ENCODE results near the gene GDF9.

Gene GDF9

DNA sequence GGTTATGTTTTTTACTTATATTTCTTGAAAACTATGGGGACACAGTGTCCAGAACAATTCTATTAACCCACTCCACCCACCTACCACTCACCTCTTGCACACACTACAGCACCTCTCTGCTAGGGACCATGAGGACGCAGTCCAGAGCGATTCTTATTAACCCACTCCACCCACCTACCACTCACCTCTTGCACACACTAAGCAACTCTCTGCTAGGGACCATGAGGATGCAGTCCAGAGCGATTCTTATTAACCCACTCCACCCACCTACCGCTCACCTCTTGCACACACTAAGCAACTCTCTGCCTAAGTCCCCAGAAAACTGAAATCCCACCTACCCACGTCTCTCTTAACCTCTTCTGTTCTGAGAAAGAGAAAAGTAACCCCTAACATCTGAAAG is 33.7 kb downstream of the GDF9 start:
- no peak for FAIRE-seq

DNA sequence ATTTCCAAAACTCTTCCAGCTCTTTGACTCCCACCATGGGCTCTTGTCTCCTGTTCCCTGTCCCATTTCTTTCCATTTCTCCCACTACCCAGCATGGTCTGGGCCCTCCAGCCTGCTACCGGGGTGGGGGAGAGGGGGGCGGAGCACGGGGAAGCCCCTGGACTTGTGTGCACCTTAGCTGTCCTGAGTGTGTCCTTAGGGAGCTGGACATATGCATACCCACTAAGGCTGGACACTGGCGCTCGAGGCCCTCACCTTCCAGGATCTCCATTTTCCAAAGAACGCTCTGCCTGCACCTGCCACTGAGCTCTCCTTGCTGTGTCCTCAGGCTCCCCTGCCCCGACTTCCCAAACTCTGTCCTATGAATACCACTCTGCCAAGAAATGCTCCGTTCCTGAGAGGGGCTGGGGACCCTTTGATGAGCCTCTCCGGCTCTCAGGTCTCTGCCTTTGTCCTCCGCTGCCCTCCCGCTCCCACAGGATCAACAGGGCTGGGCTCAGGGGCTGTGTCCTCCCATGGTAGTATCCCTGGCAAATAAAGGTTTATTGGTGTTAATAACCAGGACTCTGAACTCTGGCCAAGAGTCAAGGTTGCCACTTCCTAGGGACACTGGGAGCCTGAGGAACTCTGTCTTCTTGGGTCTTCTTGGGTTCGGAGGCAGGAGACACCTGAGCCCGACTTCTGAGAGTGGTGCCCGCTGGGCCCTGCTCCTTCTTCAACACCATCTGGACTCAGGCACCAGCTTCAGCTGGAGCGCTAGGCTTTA is 35.0 kb downstream of the GDF9 start:
- FAIRE-seq = no peak

DNA sequence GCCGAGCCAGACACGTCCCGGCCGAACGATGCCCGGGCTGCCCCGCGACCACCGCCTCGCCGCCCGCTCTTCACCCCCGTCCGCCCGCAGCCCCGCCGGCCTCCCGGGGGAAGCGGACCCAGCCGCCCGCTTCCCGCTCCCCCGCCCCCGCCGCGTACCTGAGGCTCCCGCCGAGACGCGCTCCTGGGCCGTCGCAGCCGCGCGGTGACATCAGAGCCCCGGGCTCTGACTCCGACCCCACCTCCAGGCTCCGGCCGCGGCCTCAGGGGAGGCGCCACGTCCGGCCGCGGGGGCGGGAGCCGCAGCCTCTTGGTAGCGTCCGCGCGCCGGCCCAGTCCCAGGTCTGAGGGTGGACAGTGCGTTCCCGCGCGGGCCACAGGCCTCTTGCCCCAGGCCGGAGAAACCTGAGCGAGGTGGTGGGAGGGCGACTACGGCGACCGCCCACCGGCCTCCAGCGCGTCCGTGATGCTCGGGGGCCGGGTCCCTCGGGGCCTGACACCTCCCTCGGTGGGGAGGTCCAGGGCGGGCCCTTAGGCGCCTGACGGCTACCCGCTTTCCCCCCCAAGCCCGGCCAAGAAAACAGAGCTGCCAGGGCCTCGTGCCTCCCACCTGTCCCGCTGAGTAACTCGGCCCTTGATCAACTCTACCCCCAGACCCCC is 35.7 kb downstream of the GDF9 start, which contains the start of gene SHROOM1:
Gene SHROOM1 (minus strand): TSS at position 212 of the 659 bp plus-strand sequence. CDS start 4,507 bp downstream, outside the sequence.
- no peak for FAIRE-seq

DNA sequence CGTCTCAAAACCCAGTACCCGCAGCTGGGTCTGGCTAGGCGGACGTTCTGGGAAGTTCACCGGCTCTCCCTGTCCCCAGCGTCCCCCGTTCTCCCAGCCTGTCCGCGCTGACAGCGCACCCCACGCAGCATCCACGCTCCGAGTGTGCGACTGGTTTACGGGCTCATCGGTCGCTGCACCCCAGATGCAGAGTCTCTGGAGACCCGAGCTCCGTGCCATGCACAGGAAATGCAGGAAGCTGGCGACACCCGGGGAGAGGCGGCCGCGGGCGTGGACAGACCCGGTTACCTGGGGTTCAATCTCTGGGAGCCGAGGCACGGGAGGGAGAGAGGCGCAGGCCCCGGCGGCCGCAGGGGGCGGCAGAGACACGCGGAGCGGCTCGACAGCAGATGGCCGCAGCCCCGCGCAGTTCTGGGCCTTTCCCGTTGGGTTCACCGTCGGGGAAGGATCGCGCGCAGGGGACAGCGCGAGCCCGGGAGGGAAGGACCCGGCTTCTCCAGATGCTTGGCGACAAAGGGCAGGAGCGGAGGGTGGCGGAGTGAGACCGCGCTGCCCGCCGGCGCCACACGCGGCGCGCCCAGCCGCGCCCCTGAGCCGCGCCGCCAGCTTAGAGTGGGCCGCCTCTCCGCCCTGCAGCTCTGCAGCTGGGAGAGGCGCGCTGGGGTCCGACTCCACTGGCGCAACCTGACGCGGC is 36.4 kb downstream of the GDF9 start:
- no peak for FAIRE-seq

DNA sequence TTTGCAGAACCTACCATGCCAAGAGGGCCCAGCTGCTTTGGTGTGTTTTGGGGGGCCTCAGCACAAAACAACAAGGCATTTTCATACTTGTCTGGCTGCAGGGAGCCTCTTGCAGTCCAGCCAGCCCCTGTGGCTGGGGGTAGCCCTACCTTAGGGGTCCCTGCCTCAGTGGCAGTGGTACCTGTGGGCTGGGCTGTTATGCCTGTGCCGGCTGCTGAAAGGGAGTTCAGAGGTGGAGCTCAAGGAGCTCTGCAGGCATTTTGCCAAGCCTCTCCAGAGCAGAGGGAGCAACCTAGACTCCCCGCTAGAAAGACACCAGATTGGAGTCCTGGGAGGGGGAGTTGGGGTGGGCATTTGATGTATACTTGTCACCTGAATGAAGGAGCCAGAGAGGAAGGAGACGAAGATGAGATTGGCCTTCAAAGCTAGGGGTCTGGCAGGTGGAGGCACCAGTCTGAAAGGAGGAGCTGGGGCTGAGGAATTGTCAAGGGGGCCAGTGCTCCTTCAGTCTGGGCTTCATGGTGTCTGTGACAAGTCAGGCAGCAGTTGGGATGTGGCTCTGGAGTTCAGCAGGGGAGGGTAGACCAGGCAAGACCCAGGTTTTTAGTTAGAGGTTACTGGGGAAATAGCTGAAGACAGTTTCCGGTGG is 37.3 kb downstream of the GDF9 start:
- FAIRE-seq = no peak

DNA sequence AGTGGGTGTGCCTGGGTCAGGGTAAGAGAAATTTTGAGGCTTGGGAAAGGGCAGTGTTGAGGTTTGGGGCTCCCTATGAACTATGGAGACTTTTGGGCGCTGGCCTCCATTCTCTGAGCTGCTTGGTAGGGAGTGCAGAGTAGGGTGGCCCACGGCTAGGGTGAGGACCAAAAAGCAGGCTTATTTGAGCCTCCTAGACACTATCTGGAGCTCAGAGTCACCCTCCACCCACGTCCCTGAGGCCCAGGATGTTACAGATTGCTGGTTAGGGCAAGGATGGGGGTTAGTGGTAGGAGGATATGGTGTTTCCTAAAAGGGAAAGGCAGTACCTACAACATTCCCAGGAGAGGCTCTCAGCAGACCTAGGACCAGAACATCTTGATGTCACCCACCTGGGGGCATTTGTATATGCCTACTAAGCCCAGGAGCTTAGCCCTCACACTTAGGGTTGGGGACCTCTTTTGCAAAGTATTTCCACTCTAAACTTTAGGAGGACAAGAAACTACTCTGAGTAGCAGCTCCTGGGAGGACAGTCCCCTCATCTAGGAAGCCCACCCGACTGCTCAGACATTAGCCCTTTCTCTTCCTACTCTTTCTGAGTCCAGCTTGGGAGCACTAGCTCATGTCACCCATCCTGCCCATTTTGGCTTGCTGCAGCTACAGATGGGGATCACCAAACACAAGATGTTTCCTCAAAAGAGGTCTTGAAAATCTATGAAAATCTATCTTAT is 38.2 kb downstream of the GDF9 start:
- FAIRE-seq = no peak

DNA sequence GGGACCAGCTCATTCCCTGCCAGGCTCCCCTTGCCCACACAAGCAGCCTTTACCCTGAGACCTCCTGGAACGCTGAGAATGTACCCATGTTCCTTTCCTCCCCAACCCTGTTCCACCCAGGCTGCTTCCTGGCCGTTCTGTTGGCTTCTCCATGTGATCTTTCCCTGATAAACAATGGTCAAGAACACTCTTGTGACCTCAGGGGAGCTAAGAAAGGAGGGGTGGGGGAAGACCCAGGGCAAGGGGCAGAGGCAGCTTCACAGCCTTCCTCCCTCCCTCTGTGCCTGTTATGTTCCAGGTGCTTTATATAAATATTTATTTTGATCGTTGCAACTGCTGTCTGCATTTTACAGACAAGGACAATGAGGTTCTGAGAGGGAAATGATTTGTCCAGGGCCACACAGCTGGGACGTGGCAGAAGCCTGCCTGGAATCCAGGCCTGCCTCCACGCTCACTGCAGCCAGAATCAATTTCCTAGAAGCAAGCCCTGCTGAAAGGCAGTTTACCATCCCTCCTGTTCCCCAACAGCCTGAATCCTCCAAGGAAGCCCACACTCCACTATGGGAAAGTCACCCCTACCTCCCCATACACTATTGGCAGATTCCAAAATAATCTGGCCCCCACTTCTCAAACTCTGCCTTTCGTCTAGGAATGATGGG is 39.7 kb downstream of the GDF9 start:
- no peak for FAIRE-seq

DNA sequence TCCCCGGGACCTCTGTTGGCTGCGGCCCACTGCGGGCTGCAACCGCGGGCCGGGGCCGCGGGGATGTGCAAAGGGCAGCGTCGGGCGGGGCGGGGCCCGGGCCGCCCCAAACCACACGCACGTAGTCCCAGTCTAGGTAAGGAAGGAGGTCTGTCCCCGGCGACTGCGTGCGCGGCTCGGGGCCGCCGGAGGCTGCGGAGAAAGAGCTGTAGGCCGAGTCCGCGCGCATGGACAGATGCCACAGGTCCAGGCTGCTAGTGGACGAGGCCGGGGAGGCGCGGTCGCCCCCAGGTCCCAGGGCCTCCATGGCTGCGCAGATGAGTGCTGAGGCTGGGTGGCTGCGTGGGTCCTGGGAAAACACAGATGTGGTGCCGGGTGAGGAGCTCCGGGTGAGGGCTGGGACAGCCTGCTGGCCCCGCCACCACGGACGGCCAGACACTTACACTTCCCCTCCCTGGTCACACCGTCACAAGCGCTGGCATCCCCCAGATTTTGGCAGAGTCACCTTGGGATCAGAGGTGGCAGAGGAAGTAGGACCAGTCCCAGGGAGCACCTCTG is 40.4 kb downstream of the GDF9 start:
- no peak for FAIRE-seq

DNA sequence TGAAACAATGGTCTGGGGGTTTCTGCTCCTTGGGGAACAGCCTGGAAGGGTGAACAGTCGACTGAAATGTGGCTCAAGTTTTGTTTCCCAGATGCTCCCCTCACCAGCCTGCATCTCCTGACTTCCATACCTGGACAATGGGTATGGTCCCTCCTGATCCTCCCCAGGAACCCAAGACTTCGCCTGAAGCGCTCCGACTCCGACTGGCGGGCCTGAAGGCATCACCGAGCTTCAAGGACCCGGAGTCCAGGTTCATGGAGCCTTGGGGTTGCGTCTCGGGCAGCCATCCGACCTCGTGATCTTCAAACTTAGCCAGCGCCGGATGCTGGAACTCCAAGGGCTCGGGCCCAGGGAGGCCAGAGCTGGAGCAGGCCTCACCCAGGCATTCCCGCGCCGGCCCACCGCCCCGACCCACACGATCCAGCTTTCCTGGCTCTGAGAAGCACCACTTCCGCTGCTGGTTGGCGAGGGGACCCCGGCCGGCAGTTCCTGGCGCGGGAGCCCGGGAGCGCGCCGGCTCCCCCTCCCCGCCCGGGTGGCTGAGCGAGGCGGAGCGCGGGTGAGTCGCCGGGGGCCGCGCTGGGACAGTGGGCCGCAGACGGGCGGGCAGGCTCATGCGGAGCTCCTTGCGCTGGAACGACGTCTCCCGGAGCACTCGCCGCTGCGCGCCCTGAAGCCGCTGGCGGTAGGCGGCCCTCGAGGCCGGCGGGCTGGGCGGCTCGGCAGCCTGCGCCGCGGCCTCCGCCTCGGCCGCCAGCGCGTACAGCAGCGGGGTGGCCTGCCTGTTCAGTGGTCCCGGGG is 41.0 kb downstream of the GDF9 start:
- no peak for FAIRE-seq

DNA sequence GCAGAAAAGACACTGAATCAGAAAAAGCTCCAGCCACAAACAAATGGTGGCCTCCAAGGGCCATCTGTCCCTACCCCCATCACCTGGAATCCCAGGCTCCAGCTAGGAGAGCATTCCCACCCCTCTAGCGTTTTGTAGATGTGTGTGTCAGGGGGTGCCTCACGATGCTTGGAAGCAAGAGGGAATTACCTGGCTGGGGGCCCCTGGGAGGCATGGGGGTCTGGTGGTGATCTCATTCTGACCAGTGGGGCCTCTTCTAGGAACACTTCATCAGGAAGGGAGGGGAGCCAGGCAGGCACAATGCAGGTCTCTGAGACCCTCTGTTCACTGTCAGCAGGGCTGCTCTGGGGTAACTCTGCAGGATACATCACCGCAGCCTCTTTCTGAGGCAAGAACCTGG is 41.8 kb downstream of the GDF9 start:
- FAIRE-seq = no peak

DNA sequence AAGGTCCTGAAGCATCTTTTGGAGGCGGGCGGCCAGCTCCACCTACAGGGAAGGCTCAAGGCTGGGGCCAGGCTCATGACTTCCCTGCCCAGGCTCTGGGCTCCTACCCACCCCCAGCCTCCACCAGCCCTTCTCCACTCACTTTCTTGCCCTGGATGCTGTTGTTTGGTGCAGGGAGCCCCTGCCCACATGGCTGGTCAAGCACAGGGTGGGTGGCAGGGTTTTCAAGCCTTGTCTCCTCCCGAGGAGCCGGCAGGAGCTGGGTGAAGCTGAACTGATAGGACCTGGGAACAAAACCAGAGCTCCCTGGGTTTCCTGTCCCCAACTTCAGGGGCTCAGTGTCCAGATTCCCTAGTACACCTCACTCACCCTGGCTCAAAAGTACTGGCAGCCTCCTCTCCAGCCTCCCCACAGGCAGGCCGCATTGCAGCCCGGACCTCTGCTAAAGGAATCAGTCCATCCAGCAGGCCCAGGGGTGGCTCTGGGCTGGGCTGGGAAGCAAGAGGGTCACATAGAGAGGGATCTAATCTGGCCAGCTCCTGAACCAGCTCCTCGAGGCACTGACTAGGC is 42.7 kb downstream of the GDF9 start:
- FAIRE-seq = no peak

DNA sequence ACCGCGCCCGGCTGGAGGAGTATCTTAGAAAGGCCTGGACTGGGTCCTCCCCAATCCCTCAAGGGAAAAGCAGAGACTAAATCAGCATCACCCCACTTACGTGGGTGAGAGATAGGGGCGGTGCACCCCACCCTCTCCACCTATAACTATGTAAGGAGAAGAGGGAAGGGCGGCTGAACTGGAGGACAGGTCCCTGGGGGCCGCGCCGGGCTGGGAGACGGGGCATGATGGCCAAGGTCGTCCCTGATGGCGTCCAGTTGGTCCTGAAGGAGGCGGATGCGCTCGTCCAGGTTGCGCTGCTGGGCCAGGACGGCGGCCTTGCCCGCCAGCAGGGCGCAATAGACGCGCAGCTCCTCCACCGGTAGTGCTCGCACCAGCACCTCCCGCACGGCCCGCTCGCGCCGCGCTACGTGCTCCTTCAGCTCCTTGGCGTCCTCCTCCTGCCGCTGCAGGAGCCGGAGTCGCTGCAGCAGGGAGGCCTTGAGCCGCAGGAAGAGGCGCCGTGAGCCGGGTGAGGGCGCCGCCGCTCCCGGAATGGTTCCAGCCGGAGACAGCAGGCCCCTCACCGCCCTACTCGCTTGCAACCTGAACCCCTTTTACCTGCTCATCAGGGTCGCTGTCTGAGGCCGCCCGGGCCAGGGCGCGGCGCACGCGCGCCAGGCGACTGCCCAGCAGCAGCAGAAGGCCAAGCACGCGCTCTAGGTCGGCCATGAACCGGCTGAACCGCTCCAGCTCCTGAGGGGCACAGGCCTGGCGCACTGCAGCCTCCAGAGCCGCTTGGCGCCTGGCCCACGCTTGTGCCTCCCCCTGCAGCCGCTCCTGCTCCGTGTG is 43.4 kb downstream of the GDF9 start:
- FAIRE-seq = no peak

DNA sequence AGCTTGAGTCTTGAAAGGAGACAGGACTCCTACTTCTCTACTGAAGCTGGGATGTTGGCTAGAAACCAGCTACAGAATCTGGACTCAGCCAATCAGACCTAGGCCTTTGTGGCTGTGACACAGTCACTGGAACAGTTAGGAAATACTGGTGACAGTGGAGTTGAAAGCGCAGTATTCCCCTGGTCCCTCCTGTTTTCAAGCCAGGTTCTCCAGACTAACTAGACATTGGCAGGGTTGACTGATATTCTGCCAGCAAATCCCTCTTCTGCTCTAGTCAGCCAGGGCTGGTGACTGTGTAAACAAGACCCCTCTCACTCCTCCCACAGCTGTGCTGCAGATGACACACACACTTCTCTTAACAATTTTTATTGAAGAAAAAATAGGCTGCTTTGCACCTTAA is 44.5 kb downstream of the GDF9 start:
- FAIRE-seq = no peak

DNA sequence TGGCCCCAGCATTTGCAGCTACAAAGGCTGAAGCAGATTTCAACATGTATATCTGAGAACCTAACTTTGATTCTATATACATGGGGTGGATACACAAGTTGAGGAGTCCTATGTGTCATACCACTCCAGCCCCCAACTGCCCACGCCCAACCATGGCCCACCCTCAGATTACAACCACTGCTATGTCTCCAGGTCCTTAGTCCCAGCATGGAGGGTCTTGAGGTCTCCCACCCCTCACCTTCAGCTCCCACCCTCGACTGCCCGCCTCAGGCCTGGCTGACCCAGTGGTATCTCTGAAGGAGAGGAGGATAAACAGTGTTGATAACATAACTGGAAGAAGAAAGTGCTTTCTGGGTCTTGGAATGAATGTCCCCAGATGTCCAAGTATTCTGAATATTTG is 44.9 kb downstream of the GDF9 start:
- FAIRE-seq = no peak

DNA sequence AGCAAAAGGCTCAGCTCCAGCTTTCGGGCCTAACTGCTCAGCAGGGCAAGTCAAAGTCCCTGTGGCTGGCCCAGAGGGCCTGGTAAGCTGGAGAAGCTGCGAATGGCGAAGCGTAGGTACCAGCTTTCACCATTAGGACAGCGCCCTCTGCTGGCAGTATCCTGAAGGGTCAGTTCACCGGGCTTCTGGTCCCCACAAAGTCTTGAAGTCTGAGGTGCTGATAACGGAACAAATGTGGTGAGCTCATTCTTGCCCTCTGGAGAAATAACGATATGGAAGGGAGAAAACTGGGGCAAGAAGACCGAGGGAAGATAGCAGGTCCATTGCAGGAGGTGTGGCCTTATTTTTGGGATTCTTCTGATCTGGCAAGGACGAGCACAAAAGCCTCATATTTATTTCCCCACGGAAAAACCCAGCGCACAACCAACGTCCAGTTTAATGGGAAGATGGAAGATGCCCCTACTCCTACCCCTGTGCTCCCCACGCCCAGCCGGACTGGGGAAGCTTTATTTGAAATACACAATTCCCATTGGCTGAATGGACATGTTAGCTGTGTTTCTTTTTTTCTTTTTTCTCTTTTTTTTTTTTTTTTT is 46.0 kb downstream of the GDF9 start:
- peak; percentile 75 for FAIRE-seq

DNA sequence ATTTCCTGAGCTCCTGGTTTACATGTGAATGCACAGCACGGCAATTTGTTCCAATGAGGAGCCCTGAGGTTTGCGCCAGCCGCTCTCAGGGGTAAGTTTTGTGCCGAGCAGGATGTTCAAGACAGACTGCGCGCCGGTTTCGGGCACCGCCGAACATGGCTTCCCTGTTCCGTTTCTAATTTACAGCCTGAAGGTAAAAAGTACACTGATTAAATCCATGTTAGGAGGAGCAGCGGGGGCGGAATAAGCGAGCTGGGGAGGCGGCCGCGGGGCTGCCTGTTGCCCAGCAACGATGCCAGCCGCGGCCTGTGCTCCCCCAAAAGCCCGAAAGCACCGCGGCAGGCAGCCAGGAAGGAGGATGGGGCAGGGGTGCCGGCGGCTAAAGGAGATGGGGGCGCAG is 46.8 kb downstream of the GDF9 start:
- FAIRE-seq = no peak

DNA sequence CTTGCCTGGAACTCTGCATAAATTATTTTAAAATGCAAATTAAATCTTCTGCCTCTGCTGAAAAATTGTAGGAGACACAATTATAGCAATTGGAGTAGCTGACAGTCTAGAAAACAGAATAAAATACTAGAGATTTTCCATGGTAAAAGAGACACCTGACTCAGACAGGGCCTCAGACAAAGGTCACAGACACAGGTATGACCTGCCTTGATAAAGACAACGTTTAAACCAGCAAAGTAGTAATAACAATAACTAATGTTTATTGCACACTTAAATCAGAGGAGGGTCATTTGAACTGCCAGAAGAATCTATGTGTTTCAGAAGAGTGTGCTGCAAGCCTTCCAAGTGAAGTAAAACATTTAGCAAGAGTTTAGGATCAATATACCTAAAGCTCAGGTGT is 49.3 kb downstream of the GDF9 start:
- FAIRE-seq = no peak

DNA sequence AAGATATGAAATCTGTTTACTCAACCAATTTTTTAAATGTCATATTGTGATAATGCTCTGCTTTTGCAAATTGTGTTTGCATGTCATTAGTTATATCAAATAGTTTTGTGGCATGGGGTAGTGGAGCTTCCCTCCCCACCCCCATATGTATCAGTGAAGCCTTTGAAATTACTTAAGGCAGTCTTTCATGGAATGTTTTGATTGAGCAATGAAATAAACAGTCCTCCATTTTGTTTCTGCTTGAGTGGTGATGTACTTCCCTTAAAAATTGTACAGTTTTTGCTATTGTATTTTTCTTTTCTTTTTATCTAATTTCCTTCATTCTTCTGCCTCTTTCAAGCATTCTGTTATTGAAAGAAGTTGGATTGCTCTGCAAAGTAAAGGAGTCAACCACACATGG is 49.7 kb downstream of the GDF9 start:
- FAIRE-seq = no peak

DNA sequence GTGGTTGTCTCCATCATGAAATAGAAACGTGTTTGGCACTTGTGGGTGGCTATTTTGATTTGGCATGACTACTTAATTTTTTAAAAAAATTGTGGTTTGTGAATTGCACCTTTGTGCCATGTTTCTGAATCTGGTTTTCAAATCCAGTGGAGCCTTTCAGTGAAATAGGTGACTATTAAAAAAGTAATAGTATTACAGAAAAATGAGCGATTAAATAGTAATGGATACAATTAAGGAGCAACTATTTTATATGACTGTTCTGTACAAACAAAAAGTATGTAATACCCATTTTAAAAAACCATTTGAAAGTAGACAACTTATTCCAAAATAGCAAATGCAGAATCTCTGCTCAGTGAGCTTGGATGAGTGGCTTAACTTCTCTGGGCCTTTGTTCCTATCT is 50.2 kb downstream of the GDF9 start:
- no peak for FAIRE-seq
